RWPE1 (cell line): ENCODE measurements around the gene WDFY2.

Source experiments
- CTCF ChIA-PET: fragments of 350-600 bp; sonication (Branson Sonifier 250); formaldehyde crosslinking; extraction: SDS; loops from one replicate; lab custom pipeline; 2021; lab: Yijun Ruan, JAX
- POLR2A ChIA-PET: fragments of 400-600 bp; formaldehyde crosslinking; extraction: SDS; loops from one replicate; lab custom pipeline; 2020; ENCODE audit warnings: antibody characterized with exemption; ENCODE audit not compliant: low non-redundant PET; lab: Yijun Ruan, JAX
- DNase-seq: peaks from one replicate; pipeline ENCODE4 v3.0.0; 2012; ENCODE audit warnings: low spot score
- H3K27ac ChIP-seq: fragments of 450-650 bp; 2 replicates; pipeline ENCODE4 v1.5.1; 2017
- CTCF ChIP-seq: fragments of 450-650 bp; conservative IDR thresholded peaks from 2 replicates; pipeline ENCODE4 v1.5.1; 2017; ENCODE audit warnings: low read depth, mild to moderate bottlenecking

WDFY2 gene

GRCh38 chr13:51608857-51609406 lies 24.7 kb downstream of the WDFY2 start:
- no peak overlapping the region for H3K27ac ChIP-seq
- ChIA-PET CTCF (interaction anchor here (0.7 kb wide), 1 partner anchor 158 kb away, joined by 3 read pairs; no protein-coding TSS in a partner anchor), POLR2A (no interaction called here)
- DNase-seq: no peak
- TF ChIP-seq CTCF: no peak

GRCh38 chr13:51612867-51613266 lies 28.6 kb downstream of the WDFY2 start:
- no peak for TF ChIP-seq CTCF
- ChIA-PET POLR2A (no interaction called here), CTCF (interaction anchor here (0.9 kb wide), 1 partner anchor 8 kb away, joined by 3 read pairs; no protein-coding TSS in a partner anchor)
- DNase-seq: no peak
- H3K27ac ChIP-seq: no peak overlapping the region

GRCh38 chr13:51613535-51613934 lies 29.3 kb downstream of the WDFY2 start:
- CTCF ChIA-PET: interaction anchor here (0.6 to 0.9 kb wide), 2 partner anchors 8 to 10 kb away, joined by 3 read pairs; no protein-coding TSS in a partner anchor
- POLR2A ChIA-PET: no interaction called here
- no peak for DNase-seq
- no peak overlapping the region for H3K27ac ChIP-seq
- TF ChIP-seq CTCF: no peak

- no peak for TF ChIP-seq CTCF
- DNase-seq: no peak
- ChIA-PET CTCF (no interaction called here), POLR2A (no interaction called here)
- H3K27ac ChIP-seq: no peak overlapping the region
Observed at GRCh38 chr13:51614350-51614786, 30.1 kb downstream of the WDFY2 start.

GRCh38 chr13:51618626-51619025 lies 34.4 kb downstream of the WDFY2 start:
- CTCF ChIA-PET: interaction anchor here (1.2 kb wide), 1 partner anchor 12 kb away, joined by 3 read pairs; no protein-coding TSS in a partner anchor
- no peak for TF ChIP-seq CTCF
- POLR2A ChIA-PET: no interaction called here
- no peak for DNase-seq
- peak overlapping the region; percentile 73 for H3K27ac ChIP-seq

GRCh38 chr13:51619614-51620013 lies 35.4 kb downstream of the WDFY2 start:
- H3K27ac ChIP-seq: 0 out of 2 replicates have a peak overlapping the region, but pooled peaks have one; percentile 72
- TF ChIP-seq CTCF: no peak
- POLR2A ChIA-PET: no interaction called here
- DNase-seq: no peak
- CTCF ChIA-PET: no interaction called here
